ENCODE measurements around the gene SBF1. TPM values are rescaled to one million over a fixed set of nuclear protein-coding genes. Genes with fewer than 3 reads are reported as not detected.

Gene SBF1
- total RNA-seq, 2 experiments from 2014 or later, result 97.6 TPM

DNA sequence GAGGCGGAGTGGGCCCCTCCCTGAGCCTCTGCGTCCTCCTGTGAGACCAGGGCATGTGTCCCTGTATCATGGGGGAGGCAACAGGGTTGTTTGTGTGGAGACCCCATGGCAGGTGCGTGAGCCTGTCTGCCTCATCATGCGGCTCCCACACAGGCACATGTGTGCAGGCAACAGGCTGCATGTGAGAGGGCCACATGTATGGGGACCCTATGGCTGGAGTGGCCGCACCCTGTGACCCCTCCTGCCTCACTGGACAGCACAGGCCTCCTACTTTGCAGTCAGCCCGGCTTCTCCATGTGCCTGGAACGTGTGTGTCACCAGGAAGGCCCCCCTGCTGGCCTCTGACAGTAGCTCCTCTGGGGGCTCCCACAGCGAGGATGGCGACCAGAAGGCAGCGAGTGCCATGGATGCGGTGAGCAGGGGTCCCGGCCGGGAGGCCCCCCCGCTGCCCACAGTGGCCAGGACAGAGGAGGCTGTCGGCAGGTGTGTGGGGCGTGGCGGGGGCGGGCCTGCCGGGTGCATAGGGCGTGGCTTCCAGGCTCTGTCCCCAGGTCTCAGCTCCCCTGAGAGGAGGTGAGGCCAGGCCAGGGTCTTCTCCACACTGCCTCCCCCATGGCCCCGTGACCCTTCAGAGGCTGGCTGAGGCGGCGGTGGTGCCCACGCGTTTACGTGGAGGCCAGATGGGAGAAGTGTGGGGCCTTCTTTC, 34.1 kb downstream of the SBF1 start:
- DNase-seq (no peak), ATAC-seq (no peak)
- intact Hi-C loops (cut with DNase I, micrococcal nuclease), result no loop called here
- POLR2A ChIA-PET, result no interaction called here
- Mint-ChIP-seq H3K4me1 (peaks cover 8% of the 10 kb centered on the region), H3K4me3 (no peak overlapping the region), H3K36me3 (ENCODE audit: low read depth) (peaks cover 9% of the 10 kb centered on the region), H3K9me3 (ENCODE audit: low read depth) (no peaks in the 10 kb centered on the region), H3K27ac (no peak overlapping the region), H3K27me3 (no peaks in the 10 kb centered on the region)
- CTCF ChIA-PET, result no interaction called here

DNA sequence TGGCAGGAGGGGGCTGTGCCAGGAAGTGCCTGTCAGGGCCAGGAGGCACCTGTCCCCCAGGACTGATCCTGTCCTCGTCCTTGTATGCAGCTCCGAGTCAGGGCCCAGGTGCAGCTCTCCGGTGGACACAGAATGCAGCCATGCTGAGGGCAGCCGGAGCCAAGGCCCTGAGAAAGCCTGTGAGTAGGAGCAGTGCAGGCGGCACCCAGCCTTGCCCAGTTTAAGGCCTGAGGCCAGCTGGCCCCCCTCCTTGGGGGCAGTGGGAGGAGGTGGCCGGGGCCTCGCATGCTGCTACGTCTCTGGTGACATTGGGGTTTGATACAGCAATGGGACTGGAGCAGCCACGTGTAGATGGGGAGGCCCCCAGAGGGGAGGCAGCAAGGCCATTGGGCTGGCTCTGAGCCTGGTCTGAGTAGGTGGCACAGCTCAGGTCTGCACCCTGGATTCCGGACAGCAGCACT, 34.9 kb downstream of the SBF1 start:
- ATAC-seq (no peak), DNase-seq (no peak)
- H3K4me1 Mint-ChIP-seq, result peaks cover under 1% of the 10 kb centered on the region
- no peak overlapping the region for H3K27ac Mint-ChIP-seq
- ChIA-PET POLR2A (no interaction called here), CTCF (no interaction called here)
- H3K4me3 Mint-ChIP-seq, result no peak overlapping the region
- intact Hi-C loops (cut with DNase I, micrococcal nuclease), result no loop called here
- H3K27me3 Mint-ChIP-seq, result no peaks in the 10 kb centered on the region
- H3K36me3 Mint-ChIP-seq (ENCODE audit: low read depth), result peaks cover 8% of the 10 kb centered on the region
- no peaks in the 10 kb centered on the region for H3K9me3 Mint-ChIP-seq (ENCODE audit: low read depth)

- H3K4me1 Mint-ChIP-seq, result no peaks in the 10 kb centered on the region
- H3K9me3 Mint-ChIP-seq (ENCODE audit: low read depth), result no peaks in the 10 kb centered on the region
- POLR2A ChIA-PET, result interaction anchor here (0.6 kb wide), 1 partner anchor 13 kb away, joined by 3 read pairs; no protein-coding TSS in a partner anchor
- no peak overlapping the region for H3K4me3 Mint-ChIP-seq
- intact Hi-C loops (cut with DNase I, micrococcal nuclease), result no loop called here
- ATAC-seq (no peak), DNase-seq (no peak)
- CTCF ChIA-PET, result no interaction called here
- no peaks in the 10 kb centered on the region for H3K27me3 Mint-ChIP-seq
- no peak overlapping the region for H3K27ac Mint-ChIP-seq
- peaks cover 8% of the 10 kb centered on the region for H3K36me3 Mint-ChIP-seq (ENCODE audit: low read depth)
These were observed 35.4 kb downstream of the SBF1 start for GRCh38 chr22:50439314-50439870.

DNA sequence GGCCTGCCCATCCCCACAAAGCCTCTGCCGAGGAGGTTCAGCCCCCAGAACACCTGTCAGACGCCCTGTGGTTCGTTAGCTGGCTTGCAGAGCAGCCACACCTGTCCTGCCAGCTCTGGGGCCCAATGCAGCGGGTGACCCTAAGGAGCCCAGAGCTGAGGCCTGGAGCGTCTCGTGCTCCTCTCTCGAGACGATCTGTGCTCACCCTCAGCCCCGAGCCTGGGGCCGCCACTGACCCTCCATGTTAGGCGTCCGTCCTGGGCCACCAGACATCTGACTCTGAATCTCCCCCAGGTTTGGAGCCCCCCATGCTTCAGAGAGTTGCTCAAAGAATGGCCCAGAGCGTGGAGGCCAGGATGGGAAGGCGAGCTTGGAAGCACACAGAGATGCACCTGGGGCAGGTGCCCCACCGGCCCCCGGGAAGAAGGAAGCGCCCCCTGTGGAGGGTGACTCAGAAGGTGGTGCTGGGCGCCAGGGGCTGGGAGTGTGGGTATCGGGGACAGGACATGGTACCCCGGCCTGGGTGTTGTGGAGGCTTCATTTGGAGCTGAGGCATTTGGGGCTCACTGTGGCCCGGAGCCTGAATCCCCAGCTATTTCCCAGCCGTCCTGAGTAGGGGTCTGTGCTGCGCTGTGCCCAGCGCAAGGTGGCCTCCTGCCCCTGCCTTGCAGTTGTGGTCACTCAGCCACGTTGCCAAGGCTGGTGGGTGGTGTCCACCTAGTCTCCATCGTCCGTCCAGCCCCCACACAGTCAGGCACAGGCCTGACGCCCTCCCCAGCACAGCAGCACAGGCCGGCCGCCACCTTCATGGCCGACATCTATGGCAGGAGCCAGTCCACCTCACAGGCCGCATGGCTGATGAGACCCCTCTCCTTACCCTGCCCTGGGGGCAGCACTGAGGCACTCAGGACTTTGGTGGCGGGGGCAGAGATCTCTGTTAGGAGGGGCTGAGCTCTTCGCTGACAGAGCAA, 36.2 kb downstream of the SBF1 start:
- no peak for ATAC-seq
- POLR2A ChIA-PET, result interaction anchor here (0.6 kb wide), 1 partner anchor 14 kb away, joined by 3 read pairs; no protein-coding TSS in a partner anchor
- peaks cover 8% of the 10 kb centered on the region for H3K36me3 Mint-ChIP-seq (ENCODE audit: low read depth)

DNA sequence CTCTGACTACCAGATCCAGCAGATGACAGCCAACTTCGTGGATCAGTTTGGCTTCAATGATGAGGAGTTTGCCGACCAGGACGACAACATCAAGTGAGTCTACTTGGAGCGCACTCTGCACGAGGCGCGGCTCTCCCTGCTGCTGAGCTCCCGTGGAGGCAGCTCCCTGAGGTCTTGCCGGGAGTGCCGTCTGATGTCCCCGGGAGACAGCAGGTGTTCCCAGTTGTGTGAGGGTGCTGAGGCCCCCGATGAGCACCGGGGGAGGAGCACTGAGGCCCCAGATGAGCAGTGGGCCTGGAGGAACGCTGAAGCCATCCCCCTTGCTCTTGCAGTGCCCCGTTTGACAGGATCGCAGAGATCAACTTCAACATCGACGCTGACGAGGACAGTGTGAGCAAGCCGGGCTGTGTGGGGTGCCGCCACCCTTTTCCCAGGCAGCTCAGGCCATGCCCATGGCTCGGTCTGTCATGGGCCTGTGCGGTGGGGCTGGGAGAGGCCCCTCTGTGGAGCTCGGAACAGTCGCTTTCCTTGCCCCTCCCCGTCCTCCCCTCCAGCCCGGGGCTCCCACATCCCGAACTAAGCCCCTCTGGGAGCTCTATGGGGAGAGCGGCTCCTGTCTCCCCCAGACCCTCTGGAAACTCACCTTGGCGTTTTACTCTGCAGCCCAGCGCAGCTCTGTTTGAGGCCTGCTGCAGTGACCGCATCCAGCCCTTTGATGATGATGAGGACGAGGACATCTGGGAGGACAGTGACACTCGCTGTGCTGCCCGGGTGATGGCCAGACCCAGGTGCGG, 37.1 kb downstream of the SBF1 start:
- CTCF ChIA-PET, result interaction anchor here (1.0 kb wide), 1 partner anchor 182 kb away, joined by 3 read pairs; no protein-coding TSS in a partner anchor
- Mint-ChIP-seq H3K27ac (no peak overlapping the region), H3K4me1 (no peaks in the 10 kb centered on the region), H3K36me3 (ENCODE audit: low read depth) (peaks cover 4% of the 10 kb centered on the region), H3K4me3 (no peak overlapping the region), H3K9me3 (ENCODE audit: low read depth) (no peaks in the 10 kb centered on the region), H3K27me3 (no peaks in the 10 kb centered on the region)
- ATAC-seq (no peak), DNase-seq (no peak)
- POLR2A ChIA-PET, result no interaction called here
- intact Hi-C loops (cut with DNase I, micrococcal nuclease), result no loop called here

More for the DNA sequence above, 36.2 kb downstream of the SBF1 start:
- DNase-seq, result no peak
- intact Hi-C loops (cut with DNase I, micrococcal nuclease), result no loop called here
- Mint-ChIP-seq H3K4me3 (no peak overlapping the region), H3K27ac (no peak overlapping the region), H3K9me3 (ENCODE audit: low read depth) (no peaks in the 10 kb centered on the region), H3K4me1 (no peaks in the 10 kb centered on the region), H3K27me3 (no peaks in the 10 kb centered on the region)
- CTCF ChIA-PET, result interaction anchor here (1.0 kb wide), 1 partner anchor 181 kb away, joined by 3 read pairs; no protein-coding TSS in a partner anchor

DNA sequence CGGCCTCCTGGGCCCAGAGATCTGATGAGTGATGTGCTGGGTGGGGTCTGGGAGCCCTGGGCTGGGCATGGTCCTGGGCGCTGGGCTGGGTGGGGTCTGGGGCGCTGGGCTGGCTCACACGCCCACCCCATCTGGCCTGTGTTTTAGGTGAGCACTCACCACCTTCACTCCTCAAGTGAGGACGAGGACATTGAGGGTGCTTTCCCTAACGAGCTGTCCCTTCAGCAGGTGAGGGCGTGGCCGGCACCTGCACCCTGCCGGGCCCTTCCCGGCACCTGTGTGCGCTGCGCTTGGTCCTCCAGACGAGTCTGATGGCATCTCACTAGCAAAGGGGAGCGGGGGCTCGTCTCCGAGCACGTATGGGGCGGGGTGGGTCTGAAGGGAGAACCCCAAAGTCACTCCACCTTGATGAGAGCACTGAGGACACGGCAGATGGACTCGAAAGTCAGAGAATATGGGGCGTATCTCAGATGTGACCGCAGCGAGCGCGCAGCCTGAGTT, 37.9 kb downstream of the SBF1 start:
- no peaks in the 10 kb centered on the region for H3K9me3 Mint-ChIP-seq (ENCODE audit: low read depth)
- no peak overlapping the region for H3K27ac Mint-ChIP-seq
- ATAC-seq (no peak), DNase-seq (no peak)
- ChIA-PET CTCF (no interaction called here), POLR2A (no interaction called here)
- H3K27me3 Mint-ChIP-seq, result no peaks in the 10 kb centered on the region
- intact Hi-C loops (cut with DNase I, micrococcal nuclease), result no loop called here
- H3K4me1 Mint-ChIP-seq, result no peaks in the 10 kb centered on the region
- peaks cover 4% of the 10 kb centered on the region for H3K36me3 Mint-ChIP-seq (ENCODE audit: low read depth)
- no peak overlapping the region for H3K4me3 Mint-ChIP-seq

GRCh38 chr22:50436015-50436830, 38.6 kb downstream of the SBF1 start:
- intact Hi-C loops (cut with DNase I, micrococcal nuclease), result no loop called here
- H3K27ac Mint-ChIP-seq, result no peak overlapping the region

DNA sequence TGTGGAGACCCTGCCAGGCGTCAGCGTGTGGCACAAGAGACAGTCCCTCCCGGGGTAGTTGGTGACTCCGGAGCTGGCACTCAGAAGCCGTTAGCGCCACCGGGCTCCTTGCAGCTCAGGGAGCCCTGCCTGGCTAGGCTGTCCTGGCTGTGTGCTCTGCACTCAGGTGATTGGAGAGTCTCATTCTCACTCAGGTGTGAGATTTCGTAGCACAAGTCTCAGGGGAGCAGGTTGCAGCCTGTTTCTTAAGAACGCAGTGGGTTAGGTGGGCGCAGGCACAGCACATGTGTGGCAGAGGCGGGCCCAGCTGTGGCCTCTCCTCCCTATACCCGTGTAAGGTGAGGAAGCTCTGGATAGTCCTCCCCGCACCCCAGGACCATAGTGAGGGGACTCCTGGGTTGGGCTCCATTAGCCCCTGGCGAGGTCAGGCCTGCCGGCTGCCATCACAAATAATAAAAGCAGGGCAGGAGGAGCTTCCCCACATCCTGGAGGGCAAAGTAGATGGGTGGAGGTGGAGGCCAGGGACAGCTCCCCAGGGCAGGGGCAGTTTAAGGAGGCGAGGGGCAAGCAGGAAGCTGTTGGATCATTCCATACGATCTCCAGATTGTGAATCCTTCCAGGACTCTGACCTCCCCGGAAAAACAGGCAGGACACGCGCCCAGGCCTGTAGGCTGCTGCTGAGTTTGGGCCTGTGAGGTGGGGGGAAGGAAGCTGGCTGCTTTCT, 39.4 kb downstream of the SBF1 start:
- ChIA-PET CTCF (interaction anchor here (0.6 kb wide), 1 partner anchor 55 kb away, joined by 3 read pairs; no protein-coding TSS in a partner anchor), POLR2A (no interaction called here)
- DNase-seq, result no peak
- no peak for ATAC-seq
- intact Hi-C loops (cut with DNase I, micrococcal nuclease), result no loop called here
- peaks cover 8% of the 10 kb centered on the region for H3K36me3 Mint-ChIP-seq (ENCODE audit: low read depth)
- no peaks in the 10 kb centered on the region for H3K9me3 Mint-ChIP-seq (ENCODE audit: low read depth)
- no peak overlapping the region for H3K4me3 Mint-ChIP-seq
- H3K4me1 Mint-ChIP-seq, result no peaks in the 10 kb centered on the region
- no peak overlapping the region for H3K27ac Mint-ChIP-seq
- H3K27me3 Mint-ChIP-seq, result no peaks in the 10 kb centered on the region

More at GRCh38 chr22:50436015-50436830, 38.6 kb downstream of the SBF1 start:
- CTCF ChIA-PET, result interaction anchor here (0.6 kb wide), 1 partner anchor 55 kb away, joined by 3 read pairs; no protein-coding TSS in a partner anchor
- Mint-ChIP-seq H3K27me3 (no peaks in the 10 kb centered on the region), H3K4me1 (no peaks in the 10 kb centered on the region), H3K36me3 (ENCODE audit: low read depth) (peaks cover 8% of the 10 kb centered on the region), H3K4me3 (no peak overlapping the region), H3K9me3 (ENCODE audit: low read depth) (no peaks in the 10 kb centered on the region)
- ATAC-seq, result no peak
- DNase-seq, result no peak
- POLR2A ChIA-PET, result no interaction called here

GRCh38 chr22:50434849-50435248, 40.0 kb downstream of the SBF1 start:
- Mint-ChIP-seq H3K4me3 (no peak overlapping the region), H3K9me3 (ENCODE audit: low read depth) (no peaks in the 10 kb centered on the region), H3K4me1 (no peaks in the 10 kb centered on the region), H3K36me3 (ENCODE audit: low read depth) (peaks cover 9% of the 10 kb centered on the region), H3K27me3 (no peaks in the 10 kb centered on the region), H3K27ac (no peak overlapping the region)
- ChIA-PET CTCF (no interaction called here), POLR2A (no interaction called here)
- DNase-seq, result no peak
- no peak for ATAC-seq
- intact Hi-C loops (cut with DNase I, micrococcal nuclease), result no loop called here

Data from activated CD4-positive, alpha-beta T cell treated with anti-CD3 and anti-CD28 coated beads for 36 hours (primary cell).